Measurements from ENCODE around the gene RGS9. TPM values are rescaled to one million over a fixed set of nuclear protein-coding genes. Genes with fewer than 3 reads are reported as not detected.

The RGS9 gene
- total RNA-seq, 1 experiment from 2014 or later: 6.3 TPM

GRCh38 chr17:65108152-65108551 lies 29.0 kb upstream of the RGS9 start:
- no peaks in the 10 kb centered on the region for H3K36me3 Mint-ChIP-seq (ENCODE audit: insufficient read depth, unreplicated experiment)
- no peaks in the 10 kb centered on the region for H3K9me3 Mint-ChIP-seq (ENCODE audit: unreplicated experiment)
- no TSS peak for BruUV-seq (replicated peaks)
- H3K9me3 ChIP-seq: no peaks in the 10 kb centered on the region
- ChIA-PET CTCF (no interaction called here), POLR2A (no interaction called here)
- H3K36me3 ChIP-seq (ENCODE audit: control insufficient read depth, insufficient read depth, low read length): no peaks in the 10 kb centered on the region
- H3K27me3 Mint-ChIP-seq (ENCODE audit: insufficient read depth, unreplicated experiment): peaks cover 3% of the 10 kb centered on the region
- H3K27ac Mint-ChIP-seq (ENCODE audit: unreplicated experiment): no peak overlapping the region
- no peaks in the 10 kb centered on the region for H3K4me1 Mint-ChIP-seq (ENCODE audit: low read depth, unreplicated experiment)
- H3K4me3 Mint-ChIP-seq (ENCODE audit: unreplicated experiment): no peak overlapping the region
- H3K4me1 ChIP-seq: no peaks in the 10 kb centered on the region
- TF ChIP-seq CTCF (IDR thresholded peaks at IDR 0.05; ENCODE audit: insufficient read depth in 1 of 2, low read depth in 1 of 2, low read length in 1 of 2, severe bottlenecking in 1 of 2, unreplicated experiment in 1 of 2): no peak
- H3K4me3 ChIP-seq (ENCODE audit: low read depth, low read length): no peak overlapping the region
- no peak for DNase-seq
- intact Hi-C loops (cut with micrococcal nuclease; ENCODE audit: unreplicated experiment): no loop called here
- H3K27me3 ChIP-seq (replicated peaks; ENCODE audit: control insufficient read depth, insufficient read depth, low read length): no peaks in the 10 kb centered on the region

GRCh38 chr17:65109543-65109942 lies 27.6 kb upstream of the RGS9 start:
- Mint-ChIP-seq H3K4me3 (ENCODE audit: unreplicated experiment) (no peak overlapping the region), H3K9me3 (ENCODE audit: unreplicated experiment) (no peaks in the 10 kb centered on the region), H3K27ac (ENCODE audit: unreplicated experiment) (no peak overlapping the region), H3K4me1 (ENCODE audit: low read depth, unreplicated experiment) (no peaks in the 10 kb centered on the region), H3K27me3 (ENCODE audit: insufficient read depth, unreplicated experiment) (peaks cover 3% of the 10 kb centered on the region), H3K36me3 (ENCODE audit: insufficient read depth, unreplicated experiment) (no peaks in the 10 kb centered on the region)
- H3K9me3 ChIP-seq: no peaks in the 10 kb centered on the region
- intact Hi-C loops (cut with micrococcal nuclease; ENCODE audit: unreplicated experiment): no loop called here
- H3K4me1 ChIP-seq: no peaks in the 10 kb centered on the region
- CTCF ChIA-PET: interaction anchor here (1.0 kb wide), 1 partner anchor 9 kb away, joined by 3 read pairs; no protein-coding TSS in a partner anchor
- H3K4me3 ChIP-seq (ENCODE audit: low read depth, low read length): no peak overlapping the region
- no peak for TF ChIP-seq CTCF (IDR thresholded peaks at IDR 0.05; ENCODE audit: insufficient read depth in 1 of 2, low read depth in 1 of 2, low read length in 1 of 2, severe bottlenecking in 1 of 2, unreplicated experiment in 1 of 2)
- no peaks in the 10 kb centered on the region for H3K27me3 ChIP-seq (replicated peaks; ENCODE audit: control insufficient read depth, insufficient read depth, low read length)
- DNase-seq: no peak
- H3K36me3 ChIP-seq (ENCODE audit: control insufficient read depth, insufficient read depth, low read length): no peaks in the 10 kb centered on the region
- POLR2A ChIA-PET: no interaction called here
- BruUV-seq (replicated peaks): no TSS peak

- POLR2A ChIA-PET: no interaction called here
- Mint-ChIP-seq H3K9me3 (ENCODE audit: unreplicated experiment) (no peaks in the 10 kb centered on the region), H3K27me3 (ENCODE audit: insufficient read depth, unreplicated experiment) (peaks cover 6% of the 10 kb centered on the region), H3K36me3 (ENCODE audit: insufficient read depth, unreplicated experiment) (no peaks in the 10 kb centered on the region), H3K27ac (ENCODE audit: unreplicated experiment) (no peak overlapping the region), H3K4me1 (ENCODE audit: low read depth, unreplicated experiment) (no peaks in the 10 kb centered on the region), H3K4me3 (ENCODE audit: unreplicated experiment) (no peak overlapping the region)
- no peak for TF ChIP-seq CTCF (IDR thresholded peaks at IDR 0.05; ENCODE audit: insufficient read depth in 1 of 2, low read depth in 1 of 2, low read length in 1 of 2, severe bottlenecking in 1 of 2, unreplicated experiment in 1 of 2)
- Histone ChIP-seq H3K9me3 (no peaks in the 10 kb centered on the region), H3K36me3 (ENCODE audit: control insufficient read depth, insufficient read depth, low read length) (no peaks in the 10 kb centered on the region), H3K4me1 (no peaks in the 10 kb centered on the region), H3K4me3 (ENCODE audit: low read depth, low read length) (no peak overlapping the region), H3K27me3 (replicated peaks; ENCODE audit: control insufficient read depth, insufficient read depth, low read length) (no peaks in the 10 kb centered on the region)
- CTCF ChIA-PET: no interaction called here
- intact Hi-C loops (cut with micrococcal nuclease; ENCODE audit: unreplicated experiment): no loop called here
- BruUV-seq (replicated peaks): no TSS peak
- no peak for DNase-seq
These were observed 27.0 kb upstream of the RGS9 start for GRCh38 chr17:65109990-65110680.

All from Caco-2 (cell line).